ENCODE results near the gene C11orf68.
"Not testable (repeated sequence)": the region's sequence is repeated elsewhere in the genome, so short reads cannot be mapped to it uniquely, and the experiment has no call there.

C11orf68 gene

DNA sequence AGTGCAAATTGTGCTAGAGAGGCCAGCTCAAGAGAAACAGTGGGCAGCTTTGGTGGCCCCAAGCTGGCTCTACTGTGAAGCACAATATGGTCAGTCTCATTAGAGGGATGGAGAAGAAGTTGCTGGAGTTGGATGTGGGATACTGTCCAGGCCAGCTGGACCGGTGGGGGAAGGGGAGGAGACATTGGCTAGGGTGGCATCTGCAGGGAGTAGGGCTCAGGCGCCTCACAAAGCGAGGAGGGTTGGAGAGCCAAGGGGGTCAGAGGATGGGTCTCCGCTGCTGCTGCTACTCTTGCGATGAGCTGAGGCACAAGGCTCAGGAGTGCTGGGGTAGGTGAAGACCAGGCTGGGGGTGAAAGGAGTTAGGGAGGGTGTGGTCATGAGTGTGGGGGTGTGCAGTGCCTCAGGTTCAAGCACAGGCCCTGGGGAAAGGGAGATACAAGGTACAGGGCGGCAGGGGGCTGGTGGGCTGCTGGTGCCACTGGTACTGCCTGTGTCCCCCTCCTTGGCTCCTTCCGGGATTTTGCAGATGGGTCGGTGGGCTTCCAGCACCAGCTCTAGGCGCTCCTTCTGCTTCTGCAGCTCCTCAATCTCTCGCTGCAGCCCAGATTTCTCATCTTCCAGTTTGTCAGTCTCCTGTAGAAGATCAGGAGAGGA lies 26.1 kb downstream of the C11orf68 start:
- Histone ChIP-seq H3K4me3 (ENCODE audit: severe bottlenecking) (no peak overlapping the region), H3K36me3 (ENCODE audit: low read depth) (peaks cover 52% of the 10 kb centered on the region), H3K4me1 (ENCODE audit: insufficient read depth, poor library complexity, severe bottlenecking) (peaks cover 22% of the 10 kb centered on the region), H3K27ac (ENCODE audit: poor library complexity, severe bottlenecking) (peak overlapping the region; percentile 96), H3K9me3 (ENCODE audit: severe bottlenecking) (no peaks in the 10 kb centered on the region), H3K27me3 (ENCODE audit: insufficient read depth, poor library complexity, severe bottlenecking) (no peaks in the 10 kb centered on the region)
- TF ChIP-seq, protein P1, sequence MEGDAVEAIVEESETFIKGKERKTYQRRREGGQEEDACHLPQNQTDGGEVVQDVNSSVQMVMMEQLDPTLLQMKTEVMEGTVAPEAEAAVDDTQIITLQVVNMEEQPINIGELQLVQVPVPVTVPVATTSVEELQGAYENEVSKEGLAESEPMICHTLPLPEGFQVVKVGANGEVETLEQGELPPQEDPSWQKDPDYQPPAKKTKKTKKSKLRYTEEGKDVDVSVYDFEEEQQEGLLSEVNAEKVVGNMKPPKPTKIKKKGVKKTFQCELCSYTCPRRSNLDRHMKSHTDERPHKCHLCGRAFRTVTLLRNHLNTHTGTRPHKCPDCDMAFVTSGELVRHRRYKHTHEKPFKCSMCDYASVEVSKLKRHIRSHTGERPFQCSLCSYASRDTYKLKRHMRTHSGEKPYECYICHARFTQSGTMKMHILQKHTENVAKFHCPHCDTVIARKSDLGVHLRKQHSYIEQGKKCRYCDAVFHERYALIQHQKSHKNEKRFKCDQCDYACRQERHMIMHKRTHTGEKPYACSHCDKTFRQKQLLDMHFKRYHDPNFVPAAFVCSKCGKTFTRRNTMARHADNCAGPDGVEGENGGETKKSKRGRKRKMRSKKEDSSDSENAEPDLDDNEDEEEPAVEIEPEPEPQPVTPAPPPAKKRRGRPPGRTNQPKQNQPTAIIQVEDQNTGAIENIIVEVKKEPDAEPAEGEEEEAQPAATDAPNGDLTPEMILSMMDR (IDR thresholded peaks at IDR 0.05; ENCODE audit: poor library complexity, severe bottlenecking): no peak
- ATAC-seq (ENCODE audit: low read depth): no peak
- DNase-seq (ENCODE audit: low spot score): no peak

DNA sequence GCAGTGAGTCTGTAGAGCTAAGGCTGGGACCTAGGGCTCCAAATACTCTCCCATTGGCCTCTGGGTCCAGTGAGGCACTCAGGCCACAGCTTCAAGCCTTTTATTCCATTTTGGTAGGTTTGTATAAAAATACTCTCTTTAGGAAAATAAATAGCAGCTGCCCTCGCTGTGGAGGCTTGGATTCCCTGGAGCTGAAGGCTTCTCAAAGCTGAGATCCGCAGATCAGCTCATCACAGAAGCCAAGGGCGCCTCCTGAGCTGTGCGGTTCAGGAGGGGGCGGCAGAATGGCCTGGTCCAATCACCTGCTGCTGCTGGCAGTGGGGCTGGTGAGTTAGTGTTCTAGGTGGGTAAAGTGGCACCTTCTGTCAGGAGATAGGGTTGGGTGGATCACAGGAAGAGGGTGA lies 26.7 kb downstream of the C11orf68 start:
- not testable (repeated sequence) for H3K27me3 ChIP-seq (ENCODE audit: insufficient read depth, poor library complexity, severe bottlenecking); H3K9me3 ChIP-seq (ENCODE audit: severe bottlenecking); DNase-seq (ENCODE audit: low spot score)
- Histone ChIP-seq H3K4me3 (ENCODE audit: severe bottlenecking) (peak overlapping the region; percentile 45), H3K4me1 (ENCODE audit: insufficient read depth, poor library complexity, severe bottlenecking) (peaks cover 18% of the 10 kb centered on the region), H3K36me3 (ENCODE audit: low read depth) (peaks cover 47% of the 10 kb centered on the region), H3K27ac (ENCODE audit: poor library complexity, severe bottlenecking) (peak overlapping the region; percentile 96)
- ATAC-seq (ENCODE audit: low read depth): peak; percentile 0; the same call in 1 of the 3 replicates
- TF ChIP-seq, protein P1 (IDR thresholded peaks at IDR 0.05; ENCODE audit: poor library complexity, severe bottlenecking): peak; percentile 18

DNA sequence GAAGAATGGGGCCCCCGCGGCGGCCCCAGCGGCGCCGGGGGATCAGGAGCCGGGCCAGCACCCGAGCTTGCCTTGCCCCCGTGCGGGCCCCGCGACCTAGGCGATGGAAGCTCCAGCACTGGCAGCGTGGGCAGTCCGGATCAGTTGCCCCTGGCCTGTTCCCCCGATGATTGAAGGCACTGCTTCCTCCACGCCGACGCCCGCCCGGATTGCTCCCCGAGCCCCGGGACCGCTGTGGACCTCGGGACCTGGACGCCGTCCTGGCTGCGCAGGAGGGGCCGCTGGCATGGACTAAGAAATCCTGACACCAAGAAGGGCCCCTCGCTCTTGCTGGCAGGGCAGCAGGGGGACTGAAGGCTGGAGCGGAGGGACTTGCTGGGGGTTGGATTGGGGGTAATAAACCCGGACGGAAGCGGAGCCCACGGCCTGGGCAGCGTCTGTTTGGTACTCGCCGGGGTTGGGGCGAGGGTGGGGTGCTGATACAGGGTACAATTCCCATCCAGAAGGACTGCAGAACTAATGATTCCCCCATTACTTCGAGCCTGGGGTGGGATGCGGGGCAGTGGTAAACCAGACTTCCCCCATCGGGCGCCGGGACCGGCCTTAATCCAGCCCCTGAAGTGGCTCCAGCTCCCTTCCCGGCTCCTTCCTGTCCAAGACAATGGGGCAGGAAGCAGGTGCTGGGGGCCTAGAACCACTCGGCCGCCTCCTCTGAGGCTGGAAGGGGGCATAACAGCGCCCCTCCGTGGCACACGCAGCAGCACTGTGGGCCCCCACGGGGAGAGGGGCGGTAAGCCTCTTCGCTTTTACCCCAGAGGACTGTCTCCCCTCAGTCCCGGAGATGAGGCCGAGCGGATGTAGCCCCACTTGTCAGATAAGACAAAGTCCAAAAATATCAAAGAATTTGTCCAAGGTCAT lies 27.4 kb downstream of the C11orf68 start:
- Histone ChIP-seq H3K27ac (ENCODE audit: poor library complexity, severe bottlenecking) (peak overlapping the region; percentile 96), H3K9me3 (ENCODE audit: severe bottlenecking) (no peaks in the 10 kb centered on the region), H3K4me3 (ENCODE audit: severe bottlenecking) (peak overlapping the region; percentile 45), H3K36me3 (ENCODE audit: low read depth) (peaks cover 47% of the 10 kb centered on the region), H3K4me1 (ENCODE audit: insufficient read depth, poor library complexity, severe bottlenecking) (peaks cover 11% of the 10 kb centered on the region), H3K27me3 (ENCODE audit: insufficient read depth, poor library complexity, severe bottlenecking) (no peaks in the 10 kb centered on the region)
- TF ChIP-seq, protein P1 (IDR thresholded peaks at IDR 0.05; ENCODE audit: poor library complexity, severe bottlenecking): peak; percentile 35
- ATAC-seq (ENCODE audit: low read depth) (peak; percentile 2), DNase-seq (ENCODE audit: low spot score) (no peak)

GRCh38 chr11:65890324-65891218 lies 28.3 kb downstream of the C11orf68 start, which contains the start of gene CCDC85B:
Gene CCDC85B (plus strand): TSS chr11:65890673. CDS start chr11:65890784, 111 bp downstream.
- Histone ChIP-seq H3K27me3 (ENCODE audit: insufficient read depth, poor library complexity, severe bottlenecking) (no peaks in the 10 kb centered on the region), H3K36me3 (ENCODE audit: low read depth) (peaks cover 42% of the 10 kb centered on the region), H3K4me1 (ENCODE audit: insufficient read depth, poor library complexity, severe bottlenecking) (peaks cover 10% of the 10 kb centered on the region), H3K27ac (ENCODE audit: poor library complexity, severe bottlenecking) (peak within 1 kb of the TSS; percentile 96), H3K4me3 (ENCODE audit: severe bottlenecking) (peak within 1 kb of the TSS; percentile 45), H3K9me3 (ENCODE audit: severe bottlenecking) (no peaks in the 10 kb centered on the region)
- DNase-seq (ENCODE audit: low spot score): peak; percentile 94
- peak; percentile 49 for ATAC-seq (ENCODE audit: low read depth)
- TF ChIP-seq, protein P1 (IDR thresholded peaks at IDR 0.05; ENCODE audit: poor library complexity, severe bottlenecking): peak; percentile 16
